ENCODE results near the gene SAP30BP.

GRCh38 chr17:75743625-75744206 is 76.6 kb downstream of the SAP30BP start:
- no peak for TF ChIP-seq TARDBP (IDR thresholded peaks at IDR 0.05)
- TF ChIP-seq SP1 (IDR thresholded peaks at IDR 0.05), result no peak
- TF ChIP-seq ELF4 (IDR thresholded peaks at IDR 0.05), result no peak
- TF ChIP-seq FOXM1 (IDR thresholded peaks at IDR 0.05; ENCODE audit: borderline replicate concordance), result no peak
- no peak for TF ChIP-seq BHLHE40 (IDR thresholded peaks at IDR 0.05; ENCODE audit: borderline replicate concordance)
- no peak for TF ChIP-seq SUZ12 (IDR thresholded peaks at IDR 0.05)
